ENCODE results near the gene LPO.

LPO gene

GRCh38 chr17:58283674-58284612 lies 45.6 kb downstream of the LPO start:
- no peak for DNase-seq (ENCODE audit: low read depth)
- H3K4me3 ChIP-seq (ENCODE audit: control insufficient read depth, low read depth, low read length) = no peak overlapping the region
- no peak for TF ChIP-seq CTCF (IDR thresholded peaks at IDR 0.05; ENCODE audit: control insufficient read depth, insufficient read depth, low read depth, low read length, missing control alignments)

GRCh38 chr17:58284613-58285421 lies 46.4 kb downstream of the LPO start:
- no peak for TF ChIP-seq CTCF (IDR thresholded peaks at IDR 0.05; ENCODE audit: control insufficient read depth, insufficient read depth, low read depth, low read length, missing control alignments)
- DNase-seq (ENCODE audit: low read depth) = no peak
- H3K4me3 ChIP-seq (ENCODE audit: control insufficient read depth, low read depth, low read length) = no peak overlapping the region

GRCh38 chr17:58285422-58285810 lies 47.0 kb downstream of the LPO start:
- DNase-seq (ENCODE audit: low read depth) = no peak
- no peak overlapping the region for H3K4me3 ChIP-seq (ENCODE audit: control insufficient read depth, low read depth, low read length)
- no peak for TF ChIP-seq CTCF (IDR thresholded peaks at IDR 0.05; ENCODE audit: control insufficient read depth, insufficient read depth, low read depth, low read length, missing control alignments)

GRCh38 chr17:58289869-58290268 lies 51.5 kb downstream of the LPO start:
- TF ChIP-seq CTCF (IDR thresholded peaks at IDR 0.05; ENCODE audit: control insufficient read depth, insufficient read depth, low read depth, low read length, missing control alignments) = no peak
- no peak for DNase-seq (ENCODE audit: low read depth)
- H3K4me3 ChIP-seq (ENCODE audit: control insufficient read depth, low read depth, low read length) = no peak overlapping the region

GRCh38 chr17:58291246-58291645 lies 52.9 kb downstream of the LPO start:
- TF ChIP-seq CTCF (IDR thresholded peaks at IDR 0.05; ENCODE audit: control insufficient read depth, insufficient read depth, low read depth, low read length, missing control alignments) = no peak
- DNase-seq (ENCODE audit: low read depth) = no peak
- no peak overlapping the region for H3K4me3 ChIP-seq (ENCODE audit: control insufficient read depth, low read depth, low read length)

- DNase-seq (ENCODE audit: low read depth) = no peak
- no peak for TF ChIP-seq CTCF (IDR thresholded peaks at IDR 0.05; ENCODE audit: control insufficient read depth, insufficient read depth, low read depth, low read length, missing control alignments)
- H3K4me3 ChIP-seq (ENCODE audit: control insufficient read depth, low read depth, low read length) = no peak overlapping the region
Measured at GRCh38 chr17:58294034-58294433, 55.6 kb downstream of the LPO start.

Measured in AG09309 (cell line).